ENCODE data around the gene PMIS2.

PMIS2 gene

GRCh38 chr19:35585848-35586247 lies at the start of gene PMIS2:
PMIS2 (plus strand) TSS chr19:35586173; CDS start chr19:35586260, 87 bp downstream.
- peak; percentile 31 for DNase-seq (ENCODE audit: low read depth, low spot score)
- WGBS (ENCODE audit: insufficient coverage, insufficient read length) = no CpG with 5 or more reads among the region's 16 CpGs
- no peak within 1 kb of the TSS for H3K27ac ChIP-seq (ENCODE audit: low read length)

DNA sequence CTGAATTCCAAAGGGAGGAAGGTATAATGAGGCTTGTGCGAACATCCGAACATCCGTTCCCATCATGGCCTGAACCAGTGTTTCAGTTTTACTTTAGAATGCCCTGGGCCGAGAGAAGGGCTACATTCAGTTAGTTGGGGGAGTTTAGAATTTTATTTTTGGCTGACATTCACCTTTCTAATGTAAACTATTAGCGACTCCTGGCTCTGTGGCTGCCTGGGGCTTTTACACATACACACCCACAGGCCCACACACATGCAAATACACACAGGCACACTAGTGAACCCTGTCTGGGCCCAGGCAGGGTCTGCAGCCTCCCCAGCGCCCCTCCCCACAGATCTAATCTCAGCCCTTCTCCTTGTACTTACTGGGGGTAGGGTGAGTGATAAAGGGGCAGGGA lies 46.7 kb upstream of the PMIS2 start:
- no peak for DNase-seq (ENCODE audit: low read depth, low spot score)
- Histone ChIP-seq H3K4me3 (ENCODE audit: low read length) (no peak overlapping the region), H3K4me1 (ENCODE audit: control insufficient read depth, insufficient read depth, low read length) (peaks cover 4% of the 10 kb centered on the region), H3K27me3 (ENCODE audit: control insufficient read depth, insufficient read depth, low read length) (no peaks in the 10 kb centered on the region), H3K27ac (ENCODE audit: low read length) (no peak overlapping the region), H3K36me3 (ENCODE audit: control insufficient read depth, insufficient read depth, low read length) (peaks cover 12% of the 10 kb centered on the region; the same call in 1 of the 2 replicates), H3K9me3 (ENCODE audit: control insufficient read depth, insufficient read depth, low read length) (no peaks in the 10 kb centered on the region)
- WGBS (ENCODE audit: insufficient coverage, insufficient read length) = no CpG with 5 or more reads among the region's 6 CpGs

More at GRCh38 chr19:35585848-35586247, at the start of gene PMIS2:
- no peaks in the 10 kb centered on the region for H3K9me3 ChIP-seq (ENCODE audit: control insufficient read depth, insufficient read depth, low read length)
- no peak within 1 kb of the TSS for H3K4me3 ChIP-seq (ENCODE audit: low read length)
- no peaks in the 10 kb centered on the region for H3K27me3 ChIP-seq (ENCODE audit: control insufficient read depth, insufficient read depth, low read length)
- no peaks in the 10 kb centered on the region for H3K36me3 ChIP-seq (ENCODE audit: control insufficient read depth, insufficient read depth, low read length)
- no peaks in the 10 kb centered on the region for H3K4me1 ChIP-seq (ENCODE audit: control insufficient read depth, insufficient read depth, low read length)

GRCh38 chr19:35539850-35540249 lies 46.1 kb upstream of the PMIS2 start:
- Histone ChIP-seq H3K4me1 (ENCODE audit: control insufficient read depth, insufficient read depth, low read length) (peaks cover 4% of the 10 kb centered on the region), H3K27me3 (ENCODE audit: control insufficient read depth, insufficient read depth, low read length) (no peaks in the 10 kb centered on the region), H3K27ac (ENCODE audit: low read length) (no peak overlapping the region), H3K36me3 (ENCODE audit: control insufficient read depth, insufficient read depth, low read length) (peaks cover 12% of the 10 kb centered on the region; the same call in 1 of the 2 replicates), H3K4me3 (ENCODE audit: low read length) (no peak overlapping the region), H3K9me3 (ENCODE audit: control insufficient read depth, insufficient read depth, low read length) (no peaks in the 10 kb centered on the region)
- WGBS (ENCODE audit: insufficient coverage, insufficient read length) = no CpG with 5 or more reads among the region's 12 CpGs
- DNase-seq (ENCODE audit: low read depth, low spot score) = no peak

- Histone ChIP-seq H3K27ac (ENCODE audit: low read length) (no peak overlapping the region), H3K27me3 (ENCODE audit: control insufficient read depth, insufficient read depth, low read length) (no peaks in the 10 kb centered on the region), H3K9me3 (ENCODE audit: control insufficient read depth, insufficient read depth, low read length) (no peaks in the 10 kb centered on the region), H3K36me3 (ENCODE audit: control insufficient read depth, insufficient read depth, low read length) (peaks cover 12% of the 10 kb centered on the region; the same call in 1 of the 2 replicates), H3K4me3 (ENCODE audit: low read length) (no peak overlapping the region), H3K4me1 (ENCODE audit: control insufficient read depth, insufficient read depth, low read length) (peaks cover 4% of the 10 kb centered on the region)
- no peak for DNase-seq (ENCODE audit: low read depth, low spot score)
- no CpG with 5 or more reads among the region's 7 CpGs for WGBS (ENCODE audit: insufficient coverage, insufficient read length)
Observed at GRCh38 chr19:35540356-35540927, 45.5 kb upstream of the PMIS2 start.

- Histone ChIP-seq H3K27me3 (ENCODE audit: control insufficient read depth, insufficient read depth, low read length) (no peaks in the 10 kb centered on the region), H3K27ac (ENCODE audit: low read length) (no peak overlapping the region), H3K36me3 (ENCODE audit: control insufficient read depth, insufficient read depth, low read length) (peaks cover 15% of the 10 kb centered on the region), H3K4me1 (ENCODE audit: control insufficient read depth, insufficient read depth, low read length) (peaks cover 2% of the 10 kb centered on the region; the same call in 1 of the 2 replicates), H3K4me3 (ENCODE audit: low read length) (no peak overlapping the region), H3K9me3 (ENCODE audit: control insufficient read depth, insufficient read depth, low read length) (no peaks in the 10 kb centered on the region)
- DNase-seq (ENCODE audit: low read depth, low spot score) = no peak
- WGBS (ENCODE audit: insufficient coverage, insufficient read length) = no CpG with 5 or more reads among the region's 11 CpGs
Observed at GRCh38 chr19:35542209-35542608, 43.8 kb upstream of the PMIS2 start.

DNA sequence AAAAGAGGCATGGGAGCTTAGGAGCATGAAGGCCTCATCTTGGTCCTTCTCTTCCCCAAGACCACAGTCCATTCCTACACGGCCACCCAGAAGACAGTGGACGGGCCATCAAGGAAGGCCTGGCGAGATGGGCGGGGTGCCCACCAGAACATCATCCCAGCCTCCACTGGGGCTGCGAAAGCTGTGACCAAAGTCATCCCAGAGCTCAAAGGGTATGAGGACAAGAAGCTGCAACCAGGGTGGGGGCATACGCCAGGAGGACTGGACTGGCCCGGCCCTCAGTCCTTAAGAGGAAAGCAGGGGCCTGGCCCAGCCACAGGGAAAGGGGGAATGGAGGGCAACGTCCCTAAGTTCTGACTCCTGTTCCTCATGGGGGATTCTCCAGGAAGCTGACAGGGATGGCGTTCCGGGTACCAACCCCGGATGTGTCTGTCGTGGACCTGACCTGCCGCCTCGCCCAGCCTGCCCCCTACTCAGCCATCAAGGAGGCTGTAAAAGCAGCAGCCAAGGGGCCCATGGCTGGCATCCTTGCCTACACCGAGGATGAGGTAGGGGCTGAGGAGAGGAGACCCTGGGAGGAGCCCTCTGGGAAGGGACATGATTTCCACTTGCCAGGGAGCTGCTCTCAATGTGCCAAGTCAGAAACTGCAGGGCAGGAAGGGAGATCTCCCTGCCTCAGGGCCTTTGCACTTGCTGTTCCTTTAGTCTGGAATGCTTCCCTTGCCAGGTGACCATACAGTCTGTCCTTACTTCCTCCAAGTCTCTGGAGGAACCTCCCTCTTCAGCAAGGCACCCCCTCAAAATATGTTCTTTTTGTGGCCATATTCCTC lies 42.5 kb upstream of the PMIS2 start:
- peaks cover 2% of the 10 kb centered on the region; the same call in 1 of the 2 replicates for H3K4me1 ChIP-seq (ENCODE audit: control insufficient read depth, insufficient read depth, low read length)
- H3K4me3 ChIP-seq (ENCODE audit: low read length) = no peak overlapping the region
- H3K36me3 ChIP-seq (ENCODE audit: control insufficient read depth, insufficient read depth, low read length) = peaks cover 18% of the 10 kb centered on the region
- WGBS (ENCODE audit: insufficient coverage, insufficient read length) = no CpG with 5 or more reads among the region's 15 CpGs
- no peaks in the 10 kb centered on the region for H3K27me3 ChIP-seq (ENCODE audit: control insufficient read depth, insufficient read depth, low read length)
- no peak overlapping the region for H3K27ac ChIP-seq (ENCODE audit: low read length)
- no peak for DNase-seq (ENCODE audit: low read depth, low spot score)
- no peaks in the 10 kb centered on the region for H3K9me3 ChIP-seq (ENCODE audit: control insufficient read depth, insufficient read depth, low read length)

DNA sequence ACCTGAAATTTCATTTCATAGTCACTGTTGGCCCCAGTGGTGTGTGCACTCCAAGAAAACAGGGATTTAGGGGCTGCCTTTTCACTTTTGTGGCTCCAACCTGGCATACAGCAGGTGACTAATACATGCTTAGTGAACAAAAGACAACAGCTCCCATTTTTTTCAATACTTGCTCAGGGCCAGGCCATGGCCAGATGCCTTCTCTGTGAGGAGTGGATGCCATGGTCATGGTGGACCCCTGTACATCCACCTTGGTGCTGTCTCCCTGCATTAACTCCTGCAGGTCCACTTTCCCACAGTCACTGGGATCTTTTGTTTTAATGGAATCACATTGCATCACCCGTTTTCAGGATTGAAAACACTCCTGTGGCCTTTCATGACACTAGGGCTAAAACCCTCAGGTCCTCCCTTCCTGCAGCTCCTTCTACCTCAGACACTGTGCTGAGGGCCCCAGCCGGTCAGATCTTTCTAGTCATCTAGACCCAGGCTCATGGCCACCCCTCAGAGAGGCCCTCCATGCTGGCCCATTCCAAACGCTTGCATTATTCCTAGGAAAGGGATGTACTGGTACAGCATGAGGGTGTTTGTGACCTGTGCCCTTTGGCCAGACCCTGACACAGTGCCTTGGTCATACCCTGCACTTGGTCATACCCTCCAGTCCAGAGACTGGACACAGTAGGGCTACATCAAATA lies 41.7 kb upstream of the PMIS2 start:
- DNase-seq (ENCODE audit: low read depth, low spot score) = no peak
- peaks cover 18% of the 10 kb centered on the region for H3K36me3 ChIP-seq (ENCODE audit: control insufficient read depth, insufficient read depth, low read length)
- H3K4me3 ChIP-seq (ENCODE audit: low read length) = peak overlapping the region; percentile 90
- no CpG with 5 or more reads among the region's 3 CpGs for WGBS (ENCODE audit: insufficient coverage, insufficient read length)
- H3K27me3 ChIP-seq (ENCODE audit: control insufficient read depth, insufficient read depth, low read length) = no peaks in the 10 kb centered on the region
- no peaks in the 10 kb centered on the region for H3K9me3 ChIP-seq (ENCODE audit: control insufficient read depth, insufficient read depth, low read length)
- H3K4me1 ChIP-seq (ENCODE audit: control insufficient read depth, insufficient read depth, low read length) = peaks cover 2% of the 10 kb centered on the region; the same call in 1 of the 2 replicates
- no peak overlapping the region for H3K27ac ChIP-seq (ENCODE audit: low read length)

DNA sequence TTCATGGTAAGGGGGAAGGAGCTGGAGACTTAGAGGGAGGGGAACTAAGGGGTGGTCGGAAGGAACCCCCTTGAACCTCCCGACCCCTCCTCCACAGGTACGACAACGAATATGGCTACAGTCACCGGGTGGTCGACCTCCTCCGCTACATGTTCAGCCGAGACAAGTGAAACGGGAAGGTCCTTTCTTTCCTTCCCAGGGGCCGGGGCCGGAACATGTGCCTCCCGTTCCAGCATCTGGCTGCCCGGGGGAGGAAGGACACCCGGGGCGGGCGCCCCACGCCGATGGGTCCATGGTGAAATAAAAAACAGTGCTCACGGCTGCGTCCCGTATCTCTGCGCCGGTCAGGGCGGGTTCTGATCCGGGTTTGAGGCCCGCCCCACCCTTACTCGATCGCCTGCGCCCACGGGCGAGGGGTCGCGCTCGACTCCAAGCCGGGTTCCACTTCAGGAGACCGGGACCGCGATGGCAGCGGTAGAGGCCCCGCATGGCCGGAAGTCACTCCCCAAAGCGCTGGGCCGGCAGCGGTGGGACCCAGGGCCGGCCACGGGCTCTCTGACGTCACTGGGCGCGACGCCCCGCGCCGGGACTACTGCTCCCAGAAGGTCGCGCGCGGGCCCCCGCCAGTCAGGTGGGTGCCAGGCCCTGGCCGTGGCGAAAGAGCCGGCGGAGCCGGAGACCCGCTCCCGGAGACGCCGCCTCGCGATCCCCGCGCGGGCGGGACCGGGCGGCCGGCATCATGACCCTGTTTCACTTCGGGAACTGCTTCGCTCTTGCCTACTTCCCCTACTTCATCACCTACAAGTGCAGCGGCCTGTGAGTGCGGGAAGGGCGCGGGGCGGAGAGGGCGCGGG lies 40.7 kb upstream of the PMIS2 start, which contains the start of gene TMEM147:
TMEM147 (plus strand) TSS at position 626 of the 854 bp plus-strand sequence; CDS start at position 740, 114 bp downstream.
- peak within 1 kb of the TSS; percentile 90 for H3K4me3 ChIP-seq (ENCODE audit: low read length)
- H3K4me1 ChIP-seq (ENCODE audit: control insufficient read depth, insufficient read depth, low read length) = no peaks in the 10 kb centered on the region; the same call in 1 of the 2 replicates
- H3K27ac ChIP-seq (ENCODE audit: low read length) = no peak within 1 kb of the TSS
- no CpG with 5 or more reads among the region's 85 CpGs for WGBS (ENCODE audit: insufficient coverage, insufficient read length)
- H3K27me3 ChIP-seq (ENCODE audit: control insufficient read depth, insufficient read depth, low read length) = no peaks in the 10 kb centered on the region
- DNase-seq (ENCODE audit: low read depth, low spot score) = no peak
- H3K9me3 ChIP-seq (ENCODE audit: control insufficient read depth, insufficient read depth, low read length) = no peaks in the 10 kb centered on the region
- H3K36me3 ChIP-seq (ENCODE audit: control insufficient read depth, insufficient read depth, low read length) = peaks cover 15% of the 10 kb centered on the region

DNA sequence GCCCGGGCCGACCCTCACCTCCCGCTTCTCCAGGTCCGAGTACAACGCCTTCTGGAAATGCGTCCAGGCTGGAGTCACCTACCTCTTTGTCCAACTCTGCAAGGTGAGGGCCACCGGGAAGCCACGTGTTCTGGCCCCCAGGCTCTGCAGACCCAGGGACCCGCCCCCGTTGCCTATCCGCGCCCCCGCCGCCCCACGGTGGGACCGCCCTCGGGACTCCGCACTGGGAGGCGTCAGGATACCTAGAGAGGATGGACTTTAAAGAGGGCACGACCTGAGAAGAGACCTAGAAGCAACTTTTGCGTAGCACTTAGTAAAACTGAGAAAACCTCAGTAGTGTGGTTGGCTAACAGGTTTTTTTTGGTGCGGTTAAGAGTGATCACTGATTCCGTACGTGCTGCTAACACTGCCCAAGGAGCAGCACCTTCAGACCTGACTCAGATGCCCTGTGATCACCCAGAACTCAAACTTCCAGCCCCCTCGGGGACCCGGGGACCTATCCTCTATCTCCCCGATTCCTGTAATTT lies 40.1 kb upstream of the PMIS2 start:
- peaks cover 20% of the 10 kb centered on the region for H3K36me3 ChIP-seq (ENCODE audit: control insufficient read depth, insufficient read depth, low read length)
- DNase-seq (ENCODE audit: low read depth, low spot score) = no peak
- no peak overlapping the region for H3K27ac ChIP-seq (ENCODE audit: low read length)
- H3K4me1 ChIP-seq (ENCODE audit: control insufficient read depth, insufficient read depth, low read length) = no peaks in the 10 kb centered on the region; the same call in 1 of the 2 replicates
- no CpG with 5 or more reads among the region's 27 CpGs for WGBS (ENCODE audit: insufficient coverage, insufficient read length)
- H3K27me3 ChIP-seq (ENCODE audit: control insufficient read depth, insufficient read depth, low read length) = no peaks in the 10 kb centered on the region
- H3K9me3 ChIP-seq (ENCODE audit: control insufficient read depth, insufficient read depth, low read length) = no peaks in the 10 kb centered on the region
- peak overlapping the region; percentile 90 for H3K4me3 ChIP-seq (ENCODE audit: low read length)
